HCT116 (cell line): Measurements from ENCODE around the gene PROCA1. TPM values are rescaled to one million over a fixed set of nuclear protein-coding genes. Genes with fewer than 3 reads are reported as not detected.

Source experiments
- ATAC-seq: fragments of 200-7000 bp; cut with Tn5 transposase; 2 replicates; pipeline ENCODE4 v1.9.1; 2020; ENCODE audit warnings: mild to moderate bottlenecking, moderate library complexity
- BruUV-seq: library from RNA; stranded (reverse); fragments of 400-500 nt; replicated peaks from 2 replicates; lab custom pipeline; 2021; lab: Mats Ljungman, UMichigan
- CTCF ChIA-PET: fragments of 300-600 bp; sonication (Branson Sonifier 250); formaldehyde crosslinking; loops from one replicate; lab custom pipeline; 2021; ENCODE audit warnings: antibody characterized with exemption; lab: Charles Lee
- POLR2A ChIA-PET: fragments of 300-600, 350-600 bp; sonication (Branson Sonifier 250); formaldehyde crosslinking; loops from one replicate; lab custom pipeline; 2021; ENCODE audit warnings: antibody characterized with exemption; lab: Charles Lee
- RAD21 ChIA-PET, 2 experiments: fragments of 300-600 bp; sonication (Branson Sonifier 250); formaldehyde crosslinking; loops; one replicate each; lab custom pipeline; 2023; ENCODE audit warnings: low total read pairs in 2 of 2; ENCODE audit not compliant: uncharacterized antibody in 2 of 2, unreplicated experiment in 2 of 2, low non-redundant PET in 1 of 2; lab: Charles Lee
- DNase-seq: peaks from one replicate; pipeline ENCODE4 v3.0.0-alpha.2; 2010; ENCODE audit warnings: low read depth, low spot score
- H2AFZ ChIP-seq: fragments of 200-600 bp; shearing (Covaris generic), sonication (generic); 2 replicates; pipeline ENCODE4 v1.6.1; 2017; ENCODE audit warnings: low read depth, mixed run types, mixed read lengths, antibody characterized with exemption, low read length; ENCODE audit not compliant: poor library complexity, severe bottlenecking
- H3K27ac ChIP-seq: 2 replicates; pipeline ENCODE4 v1.5.1; 2012; ENCODE audit warnings: low read depth, low read length
- H3K27me3 ChIP-seq: fragments of 200-600 bp; sonication (generic); 2 replicates; pipeline ENCODE4 v1.6.1; 2016; ENCODE audit warnings: mixed run types, low read length, mixed read lengths; ENCODE audit not compliant: insufficient read depth
- H3K36me3 ChIP-seq, 2 experiments: fragments of 200-500 bp in 1 of 2; fragments of 200-600 bp in 1 of 2; sonication (Bioruptor generic) in 1 of 2; sonication (generic) in 1 of 2; 2 replicates each; pipeline versions ENCODE4 v1.5.1 to v1.6.1; 2014 to 2016; ENCODE audit warnings: low read length in 2 of 2, inconsistent platforms in 1 of 2, mixed read lengths in 1 of 2, mixed run types in 1 of 2; ENCODE audit not compliant: insufficient read depth in 2 of 2, control insufficient read depth in 1 of 2
- H3K4me1 ChIP-seq, 2 experiments: fragments of 200-600 bp in 1 of 2; sonication (generic) in 1 of 2; 2 replicates each; pipeline versions ENCODE4 v1.5.1 to v1.6.1; 2012 to 2017; ENCODE audit warnings: low read length in 2 of 2, inconsistent platforms in 1 of 2, mild to moderate bottlenecking in 1 of 2, mixed read lengths in 1 of 2, mixed run types in 1 of 2, moderate library complexity in 1 of 2; ENCODE audit not compliant: insufficient read depth in 2 of 2, control insufficient read depth in 1 of 2
- H3K4me2 ChIP-seq: fragments of 200-600 bp; sonication (generic); 2 replicates; pipeline ENCODE4 v1.6.1; 2017; ENCODE audit warnings: mixed run types, low read length, mixed read lengths
- H3K4me3 ChIP-seq, 2 experiments: fragments of 200-600 bp in 1 of 2; sonication (generic) in 1 of 2; replicated peaks in 1 of 2; 2 replicates each; pipeline ENCODE4 v1.5.1; 2011 to 2016; ENCODE audit warnings: low read length in 2 of 2, control low read depth in 1 of 2, low read depth in 1 of 2, mild to moderate bottlenecking in 1 of 2, mixed read lengths in 1 of 2, mixed run types in 1 of 2
- H3K79me2 ChIP-seq: fragments of 200-600 bp; sonication (generic); 2 replicates; pipeline ENCODE4 v1.6.1; 2017; ENCODE audit warnings: mild to moderate bottlenecking, mixed run types, low read length, moderate library complexity, mixed read lengths; ENCODE audit not compliant: insufficient read depth
- H3K9ac ChIP-seq: fragments of 200-600 bp; sonication (generic); 2 replicates; pipeline ENCODE4 v1.6.1; 2016; ENCODE audit warnings: low read length, mixed read lengths
- H3K9me2 ChIP-seq: fragments of 200-600 bp; sonication (generic), shearing (Covaris generic); 2 replicates; pipeline ENCODE4 v1.6.1; 2017; ENCODE audit warnings: mixed run types, mild to moderate bottlenecking, moderate library complexity; ENCODE audit not compliant: insufficient read depth
- H3K9me3 ChIP-seq, 2 experiments: fragments of 200-500 bp in 1 of 2; fragments of 200-600 bp in 1 of 2; sonication (Bioruptor generic) in 1 of 2; sonication (generic) in 1 of 2; 2 replicates each; pipeline ENCODE4 v1.6.1; 2014 to 2017; ENCODE audit warnings: low read length in 2 of 2, mixed read lengths in 2 of 2, inconsistent platforms in 1 of 2, low read depth in 1 of 2, mild to moderate bottlenecking in 1 of 2, mixed run types in 1 of 2, moderate library complexity in 1 of 2; ENCODE audit not compliant: control insufficient read depth in 1 of 2, insufficient read depth in 1 of 2
- H4K20me1 ChIP-seq: fragments of 200-600 bp; sonication (generic), shearing (Covaris generic); 2 replicates; pipeline ENCODE4 v1.6.1; 2017; ENCODE audit warnings: mixed run types, mild to moderate bottlenecking, moderate library complexity; ENCODE audit not compliant: insufficient read depth
- CBX3 ChIP-seq: IDR thresholded peaks from 2 replicates; pipeline ENCODE4 v1.6.1; 2012; ENCODE audit warnings: low read depth
- EZH2phosphoT487 ChIP-seq: fragments of 200-600 bp; IDR thresholded peaks from 2 replicates; pipeline ENCODE4 v1.6.1; 2018; ENCODE audit warnings: antibody characterized with exemption, borderline replicate concordance
- FOSL1 ChIP-seq: IDR thresholded peaks from 2 replicates; pipeline ENCODE4 v1.6.1; 2012; ENCODE audit warnings: low read depth
- JUND ChIP-seq: IDR thresholded peaks from 2 replicates; pipeline ENCODE4 v1.6.1; 2012
- POLR2AphosphoS5 ChIP-seq: IDR thresholded peaks from 2 replicates; pipeline ENCODE4 v1.6.1; 2011; ENCODE audit warnings: mild to moderate bottlenecking, low read depth, low read length, moderate library complexity
- SRF ChIP-seq: IDR thresholded peaks from 2 replicates; pipeline ENCODE4 v1.6.1; 2012; ENCODE audit warnings: low read depth
- intact Hi-C: fragments of 100-400 bp; cut with micrococcal nuclease; formaldehyde crosslinking; loops from 2 replicates; pipeline ENCODE4 v1.10.0; 2022
- total RNA-seq: library from RNA; stranded (reverse); gene quantifications from one replicate; pipeline ENCODE4 v1.2.1, GENCODE V29; 2021; ENCODE audit not compliant: unreplicated experiment

PROCA1 gene
- total RNA-seq, 1 experiment from 2014 or later, result 0.96 TPM

- Histone ChIP-seq H3K4me1 (no peaks in the 10 kb centered on the region), H3K4me2 (no peak overlapping the region), H3K79me2 (no peaks in the 10 kb centered on the region), H3K9ac (no peak overlapping the region), H3K27ac (no peak overlapping the region), H3K9me2 (no peaks in the 10 kb centered on the region), H3K36me3 (peaks cover 50 to 52% of the 10 kb centered on the region in 2 experiments), H2AFZ (no peak overlapping the region), H3K4me3 (no peak overlapping the region), H4K20me1 (no peaks in the 10 kb centered on the region), H3K9me3 (no peaks in the 10 kb centered on the region), H3K27me3 (no peaks in the 10 kb centered on the region)
- ChIA-PET POLR2A (interaction anchor here (1.5 kb wide), 1 partner anchor 11 kb away, joined by 7 read pairs; the partner anchor contains the start of gene PROCA1), CTCF (no interaction called here), RAD21 (no interaction called here)
- intact Hi-C loops, result no loop called here
- DNase-seq (no peak), ATAC-seq (no peak)
- no TSS peak for BruUV-seq
- TF ChIP-seq POLR2AphosphoS5, result no peak
- no peak for TF ChIP-seq JUND
- no peak for TF ChIP-seq SRF
- TF ChIP-seq FOSL1, result no peak
Measured at GRCh38 chr17:28700278-28700677, 11.4 kb downstream of the PROCA1 start.

GRCh38 chr17:28698253-28698941, 13.3 kb downstream of the PROCA1 start:
- intact Hi-C loops, result no loop called here
- Histone ChIP-seq H3K4me3 (no peak overlapping the region), H3K4me2 (no peak overlapping the region), H3K9me3 (no peaks in the 10 kb centered on the region), H2AFZ (no peak overlapping the region)
- POLR2A ChIA-PET, result no interaction called here
- TF ChIP-seq EZH2phosphoT487 (no peak), CBX3 (no peak)
- TF ChIP-seq, all 23 proteins: peak for 0
- Histone ChIP-seq H3K9ac (no peak overlapping the region), H3K4me1 (no peaks in the 10 kb centered on the region), H3K36me3 (peaks cover 59 to 68% of the 10 kb centered on the region in 2 experiments), H4K20me1 (no peaks in the 10 kb centered on the region), H3K27ac (no peak overlapping the region), H3K79me2 (no peaks in the 10 kb centered on the region), H3K9me2 (no peaks in the 10 kb centered on the region), H3K27me3 (no peaks in the 10 kb centered on the region)
- ChIA-PET RAD21 (no interaction called here), CTCF (no interaction called here)
- no TSS peak for BruUV-seq
- ATAC-seq, result no peak
- DNase-seq, result no peak
